ENCODE results near the gene ICOSLG. TPM values are rescaled to one million over a fixed set of nuclear protein-coding genes. Genes with fewer than 3 reads are reported as not detected.

ICOSLG gene

Small RNA genes lying within 50 kb of the gene (small RNA-seq; reads per million reads assigned to genes)
- gene AP001059.3 (ENCODE audit: insufficient read depth) = not detected
